Neural progenitor cell (in vitro differentiated cells): ENCODE measurements around the gene CDKL5. TPM values are rescaled to one million over a fixed set of nuclear protein-coding genes. Genes with fewer than 3 reads are reported as not detected.

Source experiments
- DNase-seq: peaks from one replicate; pipeline ENCODE4 v3.0.0-alpha.2; 2016; ENCODE audit warnings: low spot score
- H2AFZ ChIP-seq: fragments of 200-600 bp; sonication (generic); replicated peaks from 2 replicates; pipeline ENCODE4 v1.6.1; 2016; ENCODE audit warnings: antibody characterized with exemption
- H3F3A ChIP-seq: fragments of 200-600 bp; sonication (generic); 2 replicates; pipeline ENCODE4 v1.6.1; 2016; ENCODE audit warnings: antibody characterized with exemption, low read depth
- H3K27ac ChIP-seq: fragments of 200-600 bp; sonication (generic); 2 replicates; pipeline ENCODE4 v1.5.1; 2016; ENCODE audit warnings: mild to moderate bottlenecking
- H3K27me3 ChIP-seq: fragments of 200-600 bp; sonication (generic); 2 replicates; pipeline ENCODE4 v1.6.1; 2016; ENCODE audit warnings: mild to moderate bottlenecking, moderate library complexity
- H3K36me3 ChIP-seq: fragments of 200-600 bp; sonication (generic); 2 replicates; pipeline ENCODE4 v1.5.1; 2016
- H3K4me1 ChIP-seq: fragments of 200-600 bp; sonication (generic); 2 replicates; pipeline ENCODE4 v1.6.1; 2016; ENCODE audit warnings: mixed run types
- H3K4me2 ChIP-seq: fragments of 200-600 bp; sonication (generic); 2 replicates; pipeline ENCODE4 v1.6.1; 2016
- H3K4me3 ChIP-seq: fragments of 200-600 bp; sonication (generic); 2 replicates; pipeline ENCODE4 v1.5.1; 2016
- H3K79me2 ChIP-seq: fragments of 200-600 bp; sonication (generic); 2 replicates; pipeline ENCODE4 v1.6.1; 2016; ENCODE audit warnings: low read depth
- H3K9ac ChIP-seq: fragments of 200-600 bp; sonication (generic); 2 replicates; pipeline ENCODE4 v1.6.1; 2016
- H3K9me3 ChIP-seq: fragments of 200-600 bp; sonication (generic); 2 replicates; pipeline ENCODE4 v1.5.1; 2016; ENCODE audit warnings: low read depth
- H4K20me1 ChIP-seq: fragments of 200-600 bp; sonication (generic); 2 replicates; pipeline ENCODE4 v1.6.1; 2016; ENCODE audit warnings: low read depth
- H3K27ac Mint-ChIP-seq: 3 replicates; pipeline ENCODE4 v1.8.0; 2021; ENCODE audit warnings: mixed read lengths
- H3K27me3 Mint-ChIP-seq: 2 replicates; pipeline ENCODE4 v1.8.0; 2022; ENCODE audit warnings: low read depth, mild to moderate bottlenecking, inconsistent platforms, moderate library complexity, mixed read lengths; ENCODE audit not compliant: insufficient read depth
- H3K36me3 Mint-ChIP-seq: 3 replicates; pipeline ENCODE4 v1.8.0; 2021; ENCODE audit warnings: mixed read lengths
- H3K4me1 Mint-ChIP-seq: 3 replicates; pipeline ENCODE4 v1.8.0; 2021; ENCODE audit warnings: mixed read lengths
- H3K4me3 Mint-ChIP-seq: 3 replicates; pipeline ENCODE4 v1.8.0; 2021; ENCODE audit warnings: mild to moderate bottlenecking, moderate library complexity, mixed read lengths
- H3K9me3 Mint-ChIP-seq: 3 replicates; pipeline ENCODE4 v1.8.0; 2020; ENCODE audit warnings: mixed read lengths
- EZH2 ChIP-seq: fragments of 200-600 bp; sonication (generic); IDR thresholded peaks from 2 replicates; pipeline ENCODE4 v1.6.1; 2017; ENCODE audit warnings: antibody characterized with exemption, mild to moderate bottlenecking, moderate library complexity
- EZH2phosphoT487 ChIP-seq: fragments of 200-600 bp; sonication (generic); IDR thresholded peaks from 2 replicates; pipeline ENCODE4 v1.6.1; 2017; ENCODE audit warnings: antibody characterized with exemption
- total RNA-seq: library from RNA; depleted of rRNA; stranded (reverse); fragments of >200 nt; gene quantifications from 2 replicates; pipeline ENCODE4 v1.2.3, GENCODE V29; 2015; ENCODE audit warnings: low replicate concordance
- TF ChIP-seq, protein P1 (sequence below): fragments of 200-600 bp; sonication (generic); IDR thresholded peaks from 2 replicates; pipeline ENCODE4 v1.5.1; 2017; ENCODE audit warnings: antibody characterized with exemption, mild to moderate bottlenecking

Gene CDKL5
- total RNA-seq: 6.8 and 8.6 TPM in 2 replicates

GRCh38 chrX:18425199-18426003 lies at the start of gene CDKL5:
Gene CDKL5, plus strand, starts transcription at chrX:18425608. Its CDS starts 81,489 bp downstream, at chrX:18507097.
- Histone ChIP-seq H3K4me3 (peak within 1 kb of the TSS; percentile 80), H3F3A (peaks cover 15% of the 10 kb centered on the region), H3K4me2 (peak within 1 kb of the TSS; percentile 78), H4K20me1 (peaks cover 31% of the 10 kb centered on the region), H3K36me3 (no peaks in the 10 kb centered on the region), H3K4me1 (peaks cover 22% of the 10 kb centered on the region), H3K9me3 (peaks cover 7% of the 10 kb centered on the region), H3K27ac (no peak within 1 kb of the TSS), H3K27me3 (peaks cover 10% of the 10 kb centered on the region), H3K79me2 (peaks cover 34% of the 10 kb centered on the region), H2AFZ (peak within 1 kb of the TSS; percentile 76), H3K9ac (no peak within 1 kb of the TSS)
- Mint-ChIP-seq H3K4me1 (peaks cover 2% of the 10 kb centered on the region), H3K27ac (peak within 1 kb of the TSS; percentile 10), H3K9me3 (peaks cover 6% of the 10 kb centered on the region), H3K27me3 (peaks cover 8% of the 10 kb centered on the region), H3K4me3 (peak within 1 kb of the TSS; percentile 93), H3K36me3 (no peaks in the 10 kb centered on the region)
- peak; percentile 97 for DNase-seq
- no peak for TF ChIP-seq EZH2phosphoT487
- no peak for TF ChIP-seq EZH2
- TF ChIP-seq, protein P1, sequence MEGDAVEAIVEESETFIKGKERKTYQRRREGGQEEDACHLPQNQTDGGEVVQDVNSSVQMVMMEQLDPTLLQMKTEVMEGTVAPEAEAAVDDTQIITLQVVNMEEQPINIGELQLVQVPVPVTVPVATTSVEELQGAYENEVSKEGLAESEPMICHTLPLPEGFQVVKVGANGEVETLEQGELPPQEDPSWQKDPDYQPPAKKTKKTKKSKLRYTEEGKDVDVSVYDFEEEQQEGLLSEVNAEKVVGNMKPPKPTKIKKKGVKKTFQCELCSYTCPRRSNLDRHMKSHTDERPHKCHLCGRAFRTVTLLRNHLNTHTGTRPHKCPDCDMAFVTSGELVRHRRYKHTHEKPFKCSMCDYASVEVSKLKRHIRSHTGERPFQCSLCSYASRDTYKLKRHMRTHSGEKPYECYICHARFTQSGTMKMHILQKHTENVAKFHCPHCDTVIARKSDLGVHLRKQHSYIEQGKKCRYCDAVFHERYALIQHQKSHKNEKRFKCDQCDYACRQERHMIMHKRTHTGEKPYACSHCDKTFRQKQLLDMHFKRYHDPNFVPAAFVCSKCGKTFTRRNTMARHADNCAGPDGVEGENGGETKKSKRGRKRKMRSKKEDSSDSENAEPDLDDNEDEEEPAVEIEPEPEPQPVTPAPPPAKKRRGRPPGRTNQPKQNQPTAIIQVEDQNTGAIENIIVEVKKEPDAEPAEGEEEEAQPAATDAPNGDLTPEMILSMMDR: no peak

GRCh38 chrX:18377796-18378195 lies 47.6 kb upstream of the CDKL5 start:
- Histone ChIP-seq H3K27me3 (no peaks in the 10 kb centered on the region), H2AFZ (no peak overlapping the region), H3F3A (no peaks in the 10 kb centered on the region), H3K79me2 (no peaks in the 10 kb centered on the region), H3K4me3 (no peak overlapping the region), H4K20me1 (no peaks in the 10 kb centered on the region), H3K27ac (no peak overlapping the region), H3K9me3 (no peaks in the 10 kb centered on the region), H3K36me3 (no peaks in the 10 kb centered on the region), H3K9ac (no peak overlapping the region), H3K4me1 (no peaks in the 10 kb centered on the region), H3K4me2 (no peak overlapping the region)
- Mint-ChIP-seq H3K4me1 (no peaks in the 10 kb centered on the region), H3K36me3 (no peaks in the 10 kb centered on the region), H3K27me3 (no peaks in the 10 kb centered on the region), H3K27ac (no peak overlapping the region), H3K9me3 (peaks cover 9% of the 10 kb centered on the region), H3K4me3 (no peak overlapping the region)
- TF ChIP-seq, protein P1: peak; percentile 61
- no peak for TF ChIP-seq EZH2phosphoT487
- DNase-seq: peak; percentile 53

DNA sequence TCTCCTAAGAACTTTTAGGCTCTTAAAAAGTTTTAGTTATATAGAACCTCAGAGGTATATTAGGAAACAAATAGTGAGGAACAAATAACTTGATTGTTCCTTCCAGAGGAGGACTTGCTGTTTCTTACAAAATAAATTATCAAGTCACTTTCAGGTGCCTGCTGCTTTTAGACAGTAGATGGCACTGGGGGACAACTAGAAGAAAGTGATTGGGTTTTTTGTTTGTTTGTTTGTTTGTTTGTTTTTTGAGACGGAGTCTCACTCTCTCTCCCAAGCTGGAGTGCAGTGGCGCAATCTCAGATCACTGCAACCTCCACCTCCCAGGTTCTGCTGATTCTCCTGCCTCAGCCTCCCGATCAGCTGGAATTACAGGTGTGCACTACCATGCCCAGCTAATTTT lies 35.4 kb upstream of the CDKL5 start:
- no peak overlapping the region for H3K27ac ChIP-seq
- no peak overlapping the region for H3K4me3 ChIP-seq
- H3K4me2 ChIP-seq: no peak overlapping the region
- TF ChIP-seq, protein P1: peak; percentile 48
- no peak for TF ChIP-seq EZH2
- TF ChIP-seq EZH2phosphoT487: no peak
- no peak overlapping the region for H2AFZ ChIP-seq
- Mint-ChIP-seq H3K27me3 (no peaks in the 10 kb centered on the region), H3K9me3 (peaks cover 3% of the 10 kb centered on the region), H3K4me1 (peaks cover 3% of the 10 kb centered on the region), H3K36me3 (no peaks in the 10 kb centered on the region), H3K4me3 (no peak overlapping the region), H3K27ac (no peak overlapping the region)
- H3K9me3 ChIP-seq: no peaks in the 10 kb centered on the region
- H3K4me1 ChIP-seq: no peaks in the 10 kb centered on the region
- no peaks in the 10 kb centered on the region for H3F3A ChIP-seq
- H3K79me2 ChIP-seq: no peaks in the 10 kb centered on the region
- no peaks in the 10 kb centered on the region for H3K27me3 ChIP-seq
- no peak overlapping the region for H3K9ac ChIP-seq
- H4K20me1 ChIP-seq: no peaks in the 10 kb centered on the region
- DNase-seq: peak; percentile 32
- no peaks in the 10 kb centered on the region for H3K36me3 ChIP-seq
